Upper lobe of right lung (tissue), 1 donor: Measurements from ENCODE around the gene STK39. TPM values are rescaled to one million over a fixed set of nuclear protein-coding genes. Genes with fewer than 3 reads are reported as not detected.

Source experiments
- ATAC-seq: fragments of 200-7000 bp; cut with Tn5 transposase; one replicate; pipeline ENCODE4 v1.9.1; 2020; ENCODE audit warnings: mild to moderate bottlenecking, moderate library complexity
- DNase-seq: peaks from one replicate; pipeline ENCODE4 v3.0.0-alpha.2; 2020
- H3K27ac ChIP-seq: fragments of 200-600 bp; one replicate; pipeline ENCODE4 v1.8.0; 2022
- H3K27me3 ChIP-seq: fragments of 200-600 bp; one replicate; pipeline ENCODE4 v1.8.0; 2022; ENCODE audit warnings: mild to moderate bottlenecking
- H3K36me3 ChIP-seq: fragments of 200-600 bp; one replicate; pipeline ENCODE4 v1.8.0; 2022
- H3K4me1 ChIP-seq: fragments of 200-600 bp; one replicate; pipeline ENCODE4 v1.8.0; 2022
- H3K4me3 ChIP-seq: fragments of 200-600 bp; one replicate; pipeline ENCODE4 v1.8.0; 2022; ENCODE audit warnings: mild to moderate bottlenecking
- H3K9me3 ChIP-seq: fragments of 200-600 bp; one replicate; pipeline ENCODE4 v1.8.0; 2022
- CTCF ChIP-seq: fragments of 200-600 bp; IDR thresholded peaks from one replicate; pipeline ENCODE4 v1.8.0; 2022; ENCODE audit warnings: antibody characterized with exemption
- intact Hi-C: fragments of 100-400 bp; cut with DNase I; formaldehyde crosslinking; loops from one replicate; pipeline ENCODE4 v1.11.0; 2022
- total RNA-seq: library from RNA; stranded (reverse); fragmentation: NEBNext Ultra II Directional; extraction: Animal tissue kit (Norgen Biotek cat#: 25700); gene quantifications from one replicate; pipeline ENCODE4 v1.2.1, GENCODE V29; 2021
- donor health status: DM: no; HTN: yes; CAD: no; lungs with severe emphysema.

STK39 gene
- total RNA-seq, 1 donor from 2014 or later = 13.2 TPM

DNA sequence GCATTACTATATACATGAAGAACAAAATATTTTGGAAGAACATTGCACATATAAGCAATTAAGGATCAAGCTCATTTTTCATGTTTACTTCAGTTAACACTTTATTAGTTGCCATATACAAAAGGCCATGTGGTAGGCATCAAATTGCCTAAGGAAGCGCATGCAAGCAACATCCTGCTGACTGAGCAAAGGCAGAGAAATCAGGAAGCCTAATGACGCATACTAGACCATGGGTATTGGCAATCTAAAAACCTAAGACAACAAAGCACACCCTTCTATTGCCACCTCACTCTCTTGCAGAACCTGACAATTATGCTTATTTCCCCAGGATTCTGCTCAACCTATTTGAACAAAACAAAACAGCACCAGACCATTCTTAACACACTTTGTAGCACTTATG is 171.9 kb downstream of the STK39 start:
- ATAC-seq = no peak
- no peaks in the 10 kb centered on the region for H3K27me3 ChIP-seq
- H3K27ac ChIP-seq = no peak overlapping the region

DNA sequence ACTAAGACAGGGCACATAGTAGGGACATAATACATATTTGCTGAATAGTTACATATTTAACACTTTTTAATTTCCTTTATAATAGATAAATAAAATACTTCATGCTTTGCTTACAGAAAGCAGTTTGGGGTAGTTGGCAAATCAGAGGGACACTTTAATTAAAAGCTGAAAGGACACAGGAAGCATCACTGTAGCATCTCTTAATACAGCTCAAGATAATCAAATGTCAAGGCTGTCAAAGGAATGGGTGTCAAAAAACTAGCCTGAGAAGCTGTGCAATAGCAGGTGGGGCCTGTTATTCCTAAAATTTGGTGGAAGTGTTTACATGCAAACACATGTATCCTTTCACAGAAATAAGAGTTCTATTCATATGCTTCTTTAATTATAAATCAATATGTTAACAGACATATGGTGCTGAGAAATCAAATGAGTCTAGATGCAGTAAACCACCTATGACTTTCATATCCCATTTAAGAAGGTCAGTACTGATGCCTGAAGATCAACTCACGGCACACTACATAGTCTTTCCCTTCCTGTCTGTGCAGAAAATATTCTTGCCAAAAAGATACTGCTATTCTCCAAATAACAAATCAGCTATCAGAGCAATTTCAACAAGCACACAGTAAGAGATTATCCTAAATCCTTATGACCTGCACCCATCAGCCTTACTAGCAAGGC is 174.6 kb downstream of the STK39 start:
- no peaks in the 10 kb centered on the region for H3K4me1 ChIP-seq
- no peaks in the 10 kb centered on the region for H3K9me3 ChIP-seq
- no peak overlapping the region for H3K4me3 ChIP-seq
- H3K36me3 ChIP-seq = no peaks in the 10 kb centered on the region
- no peak overlapping the region for H3K27ac ChIP-seq
- no peak for TF ChIP-seq CTCF
- no peaks in the 10 kb centered on the region for H3K27me3 ChIP-seq
- ATAC-seq (no peak), DNase-seq (no peak)
- intact Hi-C loops = no loop called here

More for the DNA sequence above, 171.9 kb downstream of the STK39 start:
- no peak overlapping the region for H3K4me3 ChIP-seq
- intact Hi-C loops = no loop called here
- no peak for TF ChIP-seq CTCF
- no peaks in the 10 kb centered on the region for H3K4me1 ChIP-seq
- no peaks in the 10 kb centered on the region for H3K9me3 ChIP-seq
- DNase-seq = no peak
- no peaks in the 10 kb centered on the region for H3K36me3 ChIP-seq

- intact Hi-C loops = no loop called here
- no peak for DNase-seq
- Histone ChIP-seq H3K36me3 (peaks cover 11% of the 10 kb centered on the region), H3K27ac (no peak overlapping the region), H3K9me3 (no peaks in the 10 kb centered on the region), H3K4me1 (no peaks in the 10 kb centered on the region), H3K4me3 (no peak overlapping the region), H3K27me3 (no peaks in the 10 kb centered on the region)
- no peak for ATAC-seq
- no peak for TF ChIP-seq CTCF
Measured at GRCh38 chr2:168064011-168064998, 183.1 kb downstream of the STK39 start.

- no peak overlapping the region for H3K27ac ChIP-seq
- DNase-seq (no peak), ATAC-seq (no peak)
- intact Hi-C loops = no loop called here
- no peak overlapping the region for H3K4me3 ChIP-seq
- no peak for TF ChIP-seq CTCF
- H3K9me3 ChIP-seq = no peaks in the 10 kb centered on the region
- H3K4me1 ChIP-seq = no peaks in the 10 kb centered on the region
- no peaks in the 10 kb centered on the region for H3K27me3 ChIP-seq
- H3K36me3 ChIP-seq = peaks cover 11% of the 10 kb centered on the region
Measured at GRCh38 chr2:168062936-168063335, 184.5 kb downstream of the STK39 start.

- no peaks in the 10 kb centered on the region for H3K9me3 ChIP-seq
- no peak for DNase-seq
- TF ChIP-seq CTCF = no peak
- H3K27me3 ChIP-seq = no peaks in the 10 kb centered on the region
- H3K4me1 ChIP-seq = no peaks in the 10 kb centered on the region
- intact Hi-C loops = no loop called here
- H3K36me3 ChIP-seq = peaks cover 11% of the 10 kb centered on the region
- no peak for ATAC-seq
- H3K27ac ChIP-seq = no peak overlapping the region
- H3K4me3 ChIP-seq = no peak overlapping the region
Measured at GRCh38 chr2:168062054-168062453, 185.3 kb downstream of the STK39 start.
